HL-60 (cell line): ENCODE results near the gene PNO1.

ENCODE experiments used
- DNase-seq, 2 experiments: peaks; one replicate each; pipeline ENCODE4 v3.0.0-alpha.2; 2010 to 2020; ENCODE audit warnings: low read depth in 1 of 2, low spot score in 1 of 2
- H3K27ac ChIP-seq: fragments of 250-450 bp; sonication (Bioruptor Pico); replicated peaks from 2 replicates; pipeline ENCODE4 v1.5.1; 2020; ENCODE audit warnings: mild to moderate bottlenecking, moderate library complexity
- H3K27me3 ChIP-seq: fragments of 250-450 bp; sonication (Bioruptor Pico); 2 replicates; pipeline ENCODE4 v1.5.1; 2021; ENCODE audit warnings: mild to moderate bottlenecking, moderate library complexity; ENCODE audit not compliant: insufficient read depth, poor library complexity, severe bottlenecking
- H3K4me3 ChIP-seq: replicated peaks from 2 replicates; pipeline ENCODE4 v1.5.1; 2011; ENCODE audit warnings: mild to moderate bottlenecking, control low read depth, low read length; ENCODE audit not compliant: insufficient read depth
- CTCF ChIP-seq: IDR thresholded peaks from one replicate; pipeline ENCODE4 v1.5.1; 2011; ENCODE audit warnings: low read length, control low read depth, inconsistent platforms; ENCODE audit not compliant: insufficient read depth
- GABPA ChIP-seq: IDR thresholded peaks from 2 replicates; pipeline ENCODE4 v1.6.1; 2012; ENCODE audit warnings: low read depth
- POLR2AphosphoS5 ChIP-seq: IDR thresholded peaks from 2 replicates; pipeline ENCODE4 v1.6.1; 2012; ENCODE audit warnings: low read depth
- REST ChIP-seq: IDR thresholded peaks from 2 replicates; pipeline ENCODE4 v1.6.1; 2012; ENCODE audit warnings: low read depth; ENCODE audit not compliant: insufficient replicate concordance
- SPI1 ChIP-seq: IDR thresholded peaks from 2 replicates; pipeline ENCODE4 v1.6.1; 2012; ENCODE audit warnings: low read depth, mild to moderate bottlenecking, borderline replicate concordance

The PNO1 gene

GRCh38 chr2:68193144-68193543 is 35.5 kb downstream of the PNO1 start:
- peak overlapping the region; percentile 0; the same call in 1 of the 2 replicates for H3K27ac ChIP-seq
- no peak for DNase-seq

GRCh38 chr2:68193787-68194372 is 36.2 kb downstream of the PNO1 start:
- no peak for DNase-seq
- H3K4me3 ChIP-seq: no peak overlapping the region
- H3K27me3 ChIP-seq: no peaks in the 10 kb centered on the region
- TF ChIP-seq GABPA (no peak), POLR2AphosphoS5 (no peak), CTCF (no peak), REST (no peak), SPI1 (no peak)
- H3K27ac ChIP-seq: no peak overlapping the region

More at GRCh38 chr2:68193144-68193543, 35.5 kb downstream of the PNO1 start:
- Histone ChIP-seq H3K4me3 (no peak overlapping the region), H3K27me3 (no peaks in the 10 kb centered on the region)
- TF ChIP-seq SPI1 (no peak), POLR2AphosphoS5 (no peak), REST (no peak), CTCF (no peak), GABPA (no peak)

- TF ChIP-seq REST (no peak), SPI1 (no peak), POLR2AphosphoS5 (no peak), CTCF (no peak), GABPA (no peak)
- DNase-seq: no peak
- Histone ChIP-seq H3K27ac (no peak overlapping the region), H3K27me3 (no peaks in the 10 kb centered on the region), H3K4me3 (no peak overlapping the region)
Measured at GRCh38 chr2:68195096-68195495, 37.4 kb downstream of the PNO1 start.
